ENCODE data around the gene VWF.

The VWF gene

DNA sequence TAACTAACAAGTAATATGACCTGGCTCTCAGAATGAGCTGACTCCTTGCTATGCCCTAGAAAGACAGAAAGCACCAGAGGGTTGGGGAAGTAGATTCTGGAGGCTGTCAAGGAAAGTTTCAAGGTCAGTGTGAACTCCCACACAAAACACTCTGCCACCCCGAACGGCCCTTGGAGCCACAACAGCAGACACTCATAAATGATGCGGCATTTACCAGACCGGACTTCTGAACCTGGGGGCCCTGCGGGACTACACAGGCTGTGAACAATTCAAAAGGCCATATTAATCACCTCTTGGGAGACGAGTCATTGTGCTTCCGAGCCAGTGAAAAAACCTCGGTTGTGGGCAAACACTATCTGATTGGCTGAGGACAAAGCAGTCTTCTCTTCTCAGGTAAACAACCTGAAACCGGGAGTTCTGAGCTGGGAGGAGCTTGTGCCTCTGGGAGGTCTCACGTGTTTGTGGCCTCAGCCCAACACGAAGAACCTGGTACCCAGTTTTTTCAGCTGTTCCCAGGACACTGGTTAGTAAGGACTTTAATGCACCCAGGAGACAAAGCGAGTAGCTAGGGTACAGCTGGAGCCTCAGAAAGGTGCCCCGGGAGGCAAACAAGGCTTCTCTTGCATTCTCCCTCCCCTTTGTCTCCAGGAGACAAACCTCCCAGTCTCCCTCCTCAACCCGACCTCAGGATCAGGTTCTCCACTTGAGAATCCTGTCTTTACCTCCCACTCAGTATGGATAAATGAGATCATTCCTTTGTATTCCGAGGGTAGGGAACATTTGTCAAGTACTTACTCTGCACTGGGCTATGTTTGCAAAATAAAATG is 35.3 kb downstream of the VWF start:
- no peak overlapping the region for H3K4me3 ChIP-seq
- no peak for TF ChIP-seq Cebpa-rat (IDR thresholded peaks at IDR 0.05)
- H3K9me3 ChIP-seq (replicated peaks in 1 of 11), result no peaks in the 10 kb centered on the region
- H3K36me3 ChIP-seq, result no peaks in the 10 kb centered on the region
- H4K20me1 ChIP-seq, result no peaks in the 10 kb centered on the region
- peak overlapping the region in 5 of 11 experiments; percentile 0 to 50 (median 33); a peak in 7 of 22 replicates for H3K4me2 ChIP-seq
- H3K27ac ChIP-seq, result no peak overlapping the region
- no peak overlapping the region for H3K9ac ChIP-seq
- no peaks in the 10 kb centered on the region for H3K27me3 ChIP-seq
- peaks cover 9 to 38% (median 18%) of the 10 kb centered on the region in 10 experiments for H3K4me1 ChIP-seq

DNA sequence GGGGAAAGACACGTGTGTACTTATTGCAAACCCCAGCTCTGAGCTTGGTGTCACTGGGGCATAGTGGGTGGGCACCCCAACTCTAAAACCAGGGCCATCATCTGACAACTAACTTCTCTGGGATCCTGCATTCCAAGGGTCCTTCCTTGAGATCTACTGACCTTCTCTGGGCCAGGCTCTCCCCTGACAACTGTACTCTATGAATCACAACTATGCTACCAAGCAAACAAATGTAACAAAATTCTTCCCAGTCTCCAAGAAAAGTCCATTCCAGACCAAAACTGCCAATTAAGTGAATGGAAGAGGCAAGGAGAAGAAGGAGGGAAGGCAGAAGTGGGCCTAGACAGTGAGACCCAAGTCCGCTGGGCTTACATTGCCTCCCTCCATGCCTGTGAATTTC is 38.2 kb downstream of the VWF start:
- no peak for TF ChIP-seq Cebpa-rat (IDR thresholded peaks at IDR 0.05)
- H3K4me3 ChIP-seq, result no peak overlapping the region
- H3K9me3 ChIP-seq (replicated peaks in 1 of 11), result no peaks in the 10 kb centered on the region
- H3K9ac ChIP-seq, result no peak overlapping the region
- H3K4me1 ChIP-seq, result peaks cover 12 to 38% (median 23%) of the 10 kb centered on the region in 10 experiments
- no peaks in the 10 kb centered on the region for H3K36me3 ChIP-seq
- H3K27ac ChIP-seq, result no peak overlapping the region
- H4K20me1 ChIP-seq, result no peaks in the 10 kb centered on the region
- no peak overlapping the region for H3K4me2 ChIP-seq
- H3K27me3 ChIP-seq, result no peaks in the 10 kb centered on the region

GRCh38 chr12:6085841-6086240 is 38.6 kb downstream of the VWF start:
- Histone ChIP-seq H3K4me3 (no peak overlapping the region), H4K20me1 (no peaks in the 10 kb centered on the region)
- TF ChIP-seq Cebpa-rat (IDR thresholded peaks at IDR 0.05), result no peak

GRCh38 chr12:6084969-6085450 is 39.5 kb downstream of the VWF start:
- Histone ChIP-seq H3K9me3 (replicated peaks in 1 of 11) (no peaks in the 10 kb centered on the region), H3K4me3 (no peak overlapping the region), H3K27ac (no peak overlapping the region), H4K20me1 (no peaks in the 10 kb centered on the region), H3K4me2 (peak overlapping the region in 9 of 11 experiments; percentile 40 to 79 (median 61); a peak in 17 of 22 replicates), H3K36me3 (no peaks in the 10 kb centered on the region), H3K4me1 (peaks cover 12 to 38% (median 23%) of the 10 kb centered on the region in 10 experiments), H3K27me3 (no peaks in the 10 kb centered on the region), H3K9ac (no peak overlapping the region)
- TF ChIP-seq Cebpa-rat (IDR thresholded peaks at IDR 0.05), result no peak

More at GRCh38 chr12:6085841-6086240, 38.6 kb downstream of the VWF start:
- H3K4me1 ChIP-seq, result peaks cover 12 to 38% (median 23%) of the 10 kb centered on the region in 10 experiments
- no peak overlapping the region for H3K27ac ChIP-seq
- H3K27me3 ChIP-seq, result no peaks in the 10 kb centered on the region
- no peak overlapping the region for H3K4me2 ChIP-seq
- no peaks in the 10 kb centered on the region for H3K36me3 ChIP-seq
- H3K9me3 ChIP-seq (replicated peaks in 1 of 11), result no peaks in the 10 kb centered on the region
- no peak overlapping the region for H3K9ac ChIP-seq

DNA sequence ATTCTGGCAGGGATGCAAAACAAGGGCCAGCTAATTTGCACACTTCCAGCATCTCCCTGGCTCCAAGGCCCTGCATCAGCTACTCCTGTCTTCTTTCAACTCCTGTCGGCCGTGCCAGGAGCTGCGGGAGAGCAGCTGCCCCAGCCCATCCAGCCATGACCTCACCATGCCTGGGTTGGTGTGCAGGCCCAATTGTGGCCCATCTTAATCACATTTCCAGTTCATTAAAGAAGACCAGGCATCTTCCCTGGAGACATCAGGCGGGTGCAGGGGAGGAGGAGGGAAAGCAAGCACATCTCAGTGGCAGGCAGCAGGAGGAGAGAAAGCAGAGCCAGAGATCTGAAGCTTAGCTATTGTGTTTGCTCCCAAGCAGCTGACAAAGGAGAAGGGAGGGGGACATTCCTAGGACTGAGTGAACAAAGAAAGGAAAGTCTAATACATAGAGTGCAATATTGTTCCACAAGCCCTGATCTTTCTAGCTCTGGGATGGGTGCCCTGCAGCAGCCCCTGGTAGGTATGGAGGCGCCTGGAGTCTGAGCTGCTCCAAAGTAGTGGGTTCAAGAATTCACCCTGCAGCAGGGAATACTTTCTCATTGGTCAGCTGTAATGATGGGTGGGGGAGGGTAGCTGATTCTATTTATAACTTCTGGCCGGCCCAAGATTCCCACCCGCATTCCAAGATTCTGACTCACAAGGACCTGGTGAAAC is 40.1 kb downstream of the VWF start:
- H3K27me3 ChIP-seq, result no peaks in the 10 kb centered on the region
- no peaks in the 10 kb centered on the region for H3K9me3 ChIP-seq (replicated peaks in 1 of 11)
- H3K27ac ChIP-seq, result peak overlapping the region in 1 of 11 experiments; percentile 7; a peak in 1 of 22 replicates
- TF ChIP-seq Cebpa-rat (IDR thresholded peaks at IDR 0.05), result no peak
- no peaks in the 10 kb centered on the region for H3K36me3 ChIP-seq
- peaks cover 12 to 38% (median 23%) of the 10 kb centered on the region in 10 experiments for H3K4me1 ChIP-seq
- peak overlapping the region in 10 of 11 experiments; percentile 7 to 79 (median 60); a peak in 21 of 22 replicates for H3K4me2 ChIP-seq
- H3K9ac ChIP-seq, result no peak overlapping the region
- H4K20me1 ChIP-seq, result no peaks in the 10 kb centered on the region
- no peak overlapping the region for H3K4me3 ChIP-seq

DNA sequence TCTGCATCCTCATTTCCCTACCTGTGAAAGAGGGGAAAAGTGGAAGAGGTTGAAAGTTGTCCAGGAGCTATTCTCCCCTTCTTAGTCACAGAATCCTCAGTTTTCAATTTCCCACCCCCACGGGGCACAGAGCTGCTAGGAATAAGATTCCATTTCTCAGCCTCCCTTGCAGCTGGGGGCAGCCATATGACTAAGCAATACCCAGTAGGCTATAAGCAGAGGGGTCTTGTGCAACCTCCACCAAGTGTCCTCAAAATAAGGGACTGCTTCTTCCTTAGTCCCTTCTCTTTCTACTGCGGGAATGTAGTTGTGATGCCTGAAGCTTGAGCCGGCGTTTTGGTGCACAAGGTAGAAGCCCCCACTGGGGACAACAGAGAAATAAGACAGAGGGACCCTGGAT is 40.9 kb downstream of the VWF start:
- H3K27me3 ChIP-seq, result no peaks in the 10 kb centered on the region
- no peaks in the 10 kb centered on the region for H3K9me3 ChIP-seq (replicated peaks in 1 of 11)
- no peak overlapping the region for H3K9ac ChIP-seq
- H3K4me2 ChIP-seq, result peak overlapping the region; percentile 7 to 79 (median 60); a peak in 18 of 22 replicates
- no peaks in the 10 kb centered on the region for H3K36me3 ChIP-seq
- no peaks in the 10 kb centered on the region for H4K20me1 ChIP-seq
- peak overlapping the region in 1 of 11 experiments; percentile 7; a peak in 1 of 22 replicates for H3K27ac ChIP-seq
- peaks cover 12 to 30% (median 25%) of the 10 kb centered on the region in 10 experiments for H3K4me1 ChIP-seq
- H3K4me3 ChIP-seq, result no peak overlapping the region
- TF ChIP-seq Cebpa-rat (IDR thresholded peaks at IDR 0.05), result no peak; a peak in 1 of 22 replicates

DNA sequence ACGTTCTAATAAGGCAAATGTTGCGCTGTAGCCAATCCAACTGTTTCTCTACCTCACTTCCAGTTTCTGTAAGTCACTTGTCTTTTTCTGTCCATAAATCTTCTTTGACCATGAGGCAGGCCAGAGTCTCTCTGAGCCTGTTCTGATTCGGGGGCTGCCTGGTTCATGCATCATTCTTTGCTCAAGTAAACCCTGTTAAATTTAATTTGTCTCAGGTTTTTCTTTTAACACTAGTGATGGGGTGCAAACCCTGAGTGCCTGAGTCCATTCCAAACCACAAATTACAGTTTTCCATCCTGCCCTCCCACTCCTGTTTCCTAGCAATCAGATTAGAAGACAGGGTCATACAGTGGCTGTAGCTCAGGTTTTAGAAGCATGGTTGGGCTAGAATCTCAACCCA is 41.9 kb downstream of the VWF start:
- no peak for TF ChIP-seq Cebpa-rat (IDR thresholded peaks at IDR 0.05)
- H3K9me3 ChIP-seq (replicated peaks in 1 of 11), result no peaks in the 10 kb centered on the region
- peaks cover 16 to 33% (median 32%) of the 10 kb centered on the region in 10 experiments for H3K4me1 ChIP-seq
- no peaks in the 10 kb centered on the region for H3K36me3 ChIP-seq
- no peak overlapping the region for H3K27ac ChIP-seq
- H4K20me1 ChIP-seq, result no peaks in the 10 kb centered on the region
- no peak overlapping the region for H3K4me3 ChIP-seq
- H3K9ac ChIP-seq, result no peak overlapping the region
- H3K4me2 ChIP-seq, result peak overlapping the region in 6 of 11 experiments; percentile 7 to 79 (median 68); a peak in 5 of 22 replicates
- no peaks in the 10 kb centered on the region for H3K27me3 ChIP-seq

- Histone ChIP-seq H3K27me3 (no peaks in the 10 kb centered on the region), H3K9me3 (replicated peaks in 1 of 11) (no peaks in the 10 kb centered on the region), H3K4me2 (no peak overlapping the region), H3K27ac (no peak overlapping the region), H3K4me3 (no peak overlapping the region), H3K36me3 (no peaks in the 10 kb centered on the region), H4K20me1 (no peaks in the 10 kb centered on the region), H3K9ac (no peak overlapping the region), H3K4me1 (peaks cover 29 to 49% (median 46%) of the 10 kb centered on the region in 10 experiments)
- TF ChIP-seq Cebpa-rat (IDR thresholded peaks at IDR 0.05), result no peak
These were observed 44.1 kb downstream of the VWF start for GRCh38 chr12:6080149-6081045.

Data from BLaER1 treated with 17β-estradiol and CSF1 and Interleukin-3, amounts not matched to agents 10 nM and 100 nM (cell line).